ENCODE measurements around the gene HSPA6.
A peak's percentile ranks its signal among the peaks of the same experiment; 100 is the strongest.

The HSPA6 gene

GRCh38 chr1:161497961-161498360 is 26.4 kb upstream of the HSPA6 start:
- DNase-seq (ENCODE audit: low read depth): no peak
- TF ChIP-seq CTCF (conservative IDR thresholded peaks at IDR 0.05; ENCODE audit: control insufficient read depth, insufficient read depth, low read depth, low read length): no peak
- H3K4me3 ChIP-seq (ENCODE audit: control insufficient read depth, low read depth, low read length): no peak overlapping the region

DNA sequence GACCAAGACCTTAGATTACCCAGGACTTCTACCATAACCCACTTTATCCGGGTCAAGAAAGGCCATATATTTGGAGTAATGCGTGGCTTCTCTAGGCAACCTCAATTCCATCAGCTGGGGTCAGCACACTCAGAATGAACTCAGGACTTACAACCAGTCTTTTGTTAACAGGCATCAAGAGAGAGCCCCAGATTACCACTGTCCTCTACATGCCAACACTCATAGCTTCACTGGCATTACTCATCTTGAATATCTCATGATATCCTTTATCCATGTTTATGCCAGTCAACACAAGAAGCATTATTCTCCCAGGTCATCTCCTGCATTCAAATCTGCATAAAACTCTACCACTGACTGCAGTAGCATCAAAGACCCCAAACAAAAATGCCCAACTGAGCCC is 25.7 kb upstream of the HSPA6 start:
- H3K4me3 ChIP-seq (ENCODE audit: control insufficient read depth, low read depth, low read length): no peak overlapping the region
- no peak for TF ChIP-seq CTCF (conservative IDR thresholded peaks at IDR 0.05; ENCODE audit: control insufficient read depth, insufficient read depth, low read depth, low read length)

DNA sequence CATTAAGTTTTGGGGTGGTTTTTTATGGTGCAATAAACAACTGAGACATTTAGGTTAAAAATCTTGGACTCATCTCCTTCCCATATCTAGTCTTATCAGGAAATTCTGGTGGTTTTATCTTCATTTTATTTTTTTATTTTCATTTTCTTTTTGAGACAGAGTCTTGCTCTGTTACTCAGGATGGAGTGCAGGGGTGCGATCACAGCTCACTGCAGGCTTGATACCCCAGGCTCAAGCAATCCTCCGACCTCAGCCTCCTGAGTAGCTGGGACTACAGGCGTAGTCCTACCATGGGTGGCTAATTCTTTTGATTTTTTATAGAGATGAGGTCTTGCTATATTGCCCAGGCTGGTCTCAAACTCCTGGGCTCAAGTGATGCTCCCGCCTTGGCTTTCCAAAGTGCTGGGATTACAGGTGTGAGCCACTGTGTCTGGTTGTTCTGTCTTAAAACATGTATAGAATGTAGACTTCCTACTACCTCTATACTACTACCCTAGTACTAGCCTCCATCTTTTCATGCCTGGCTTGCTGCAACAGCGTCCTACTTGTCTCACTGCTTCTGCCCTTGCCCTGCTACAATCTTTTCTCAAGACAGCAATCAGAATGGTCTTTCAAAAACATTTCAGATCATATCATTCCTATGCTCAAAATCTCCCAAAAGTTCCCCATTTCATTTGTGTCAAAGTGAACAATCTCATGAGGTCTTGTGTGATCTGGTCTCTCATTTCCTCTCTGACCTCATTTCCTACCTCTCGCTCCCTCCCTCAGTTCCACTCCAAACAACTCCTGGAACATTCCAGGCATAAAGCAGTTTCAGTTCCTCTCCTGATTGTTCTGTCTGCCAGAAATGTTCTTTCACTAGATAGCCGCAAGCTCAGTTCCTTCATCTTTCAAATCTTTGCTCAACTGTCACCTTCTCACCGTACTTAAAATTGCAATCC is 25.0 kb upstream of the HSPA6 start:
- TF ChIP-seq CTCF (conservative IDR thresholded peaks at IDR 0.05; ENCODE audit: control insufficient read depth, insufficient read depth, low read depth, low read length): no peak
- no peak for DNase-seq (ENCODE audit: low read depth)
- H3K4me3 ChIP-seq (ENCODE audit: control insufficient read depth, low read depth, low read length): no peak overlapping the region

More for the DNA sequence above, 25.7 kb upstream of the HSPA6 start:
- DNase-seq (ENCODE audit: low read depth): no peak

GRCh38 chr1:161501234-161501633 is 23.1 kb upstream of the HSPA6 start:
- TF ChIP-seq CTCF (conservative IDR thresholded peaks at IDR 0.05; ENCODE audit: control insufficient read depth, insufficient read depth, low read depth, low read length): no peak
- DNase-seq (ENCODE audit: low read depth): no peak

DNA sequence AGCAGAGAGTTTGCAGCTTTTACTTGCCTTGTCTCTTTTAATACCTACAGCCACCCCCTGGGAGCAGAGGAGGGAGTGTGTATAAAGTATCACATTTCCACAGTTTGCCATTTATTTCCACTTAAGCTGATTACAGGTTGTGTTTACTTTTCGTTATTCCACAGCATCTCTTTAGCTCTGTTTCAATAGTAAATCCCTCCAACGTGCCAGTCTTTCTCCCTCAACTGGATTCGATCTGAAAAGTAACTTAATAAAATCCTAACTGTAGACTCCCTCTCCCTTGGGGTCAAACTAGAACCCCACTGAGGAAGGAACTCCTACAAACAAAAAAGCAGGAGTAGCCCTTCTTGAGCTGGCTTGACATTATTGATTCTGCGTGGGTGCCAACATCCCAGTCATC is 22.2 kb upstream of the HSPA6 start:
- H3K4me3 ChIP-seq (ENCODE audit: control insufficient read depth, low read depth, low read length): no peak overlapping the region
- DNase-seq (ENCODE audit: low read depth): no peak
- no peak for TF ChIP-seq CTCF (conservative IDR thresholded peaks at IDR 0.05; ENCODE audit: control insufficient read depth, insufficient read depth, low read depth, low read length)

More at GRCh38 chr1:161501234-161501633, 23.1 kb upstream of the HSPA6 start:
- no peak overlapping the region for H3K4me3 ChIP-seq (ENCODE audit: control insufficient read depth, low read depth, low read length)

DNA sequence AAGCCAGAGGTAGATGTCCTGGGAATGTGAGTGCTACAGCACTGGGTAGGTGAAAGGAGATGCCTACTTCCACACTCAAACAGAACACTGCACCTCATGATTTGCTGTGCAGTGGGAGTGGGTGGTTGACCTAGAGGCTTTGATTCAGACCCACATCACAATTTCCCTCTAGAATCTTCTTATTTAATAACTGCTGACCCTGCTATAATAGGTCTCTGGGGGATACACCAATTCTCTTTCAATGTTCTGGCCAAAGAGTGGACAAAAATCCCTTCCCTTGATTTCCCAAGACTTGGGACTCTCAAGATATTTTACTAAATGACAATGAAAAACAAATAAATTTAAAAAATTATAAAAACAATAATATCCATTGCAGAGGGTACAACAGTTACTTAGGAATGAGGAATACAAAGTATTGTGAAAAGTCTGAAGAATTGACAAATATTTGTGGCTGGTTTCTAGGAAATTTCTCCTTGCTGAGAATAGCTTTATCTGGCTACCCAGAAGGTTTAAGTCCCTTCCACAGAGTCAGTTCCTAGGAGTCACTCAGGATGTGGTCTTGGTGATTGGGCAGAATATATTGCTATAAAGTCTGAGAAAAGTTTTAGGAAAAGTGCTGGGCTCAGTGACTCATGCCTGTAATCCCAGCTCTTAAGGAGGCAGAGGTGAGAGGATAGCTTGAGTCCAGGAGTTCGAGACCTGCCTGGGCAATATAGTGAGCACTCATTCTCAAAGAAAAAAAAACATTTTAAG is 21.5 kb upstream of the HSPA6 start:
- DNase-seq (ENCODE audit: low read depth): peak; percentile 58
- H3K4me3 ChIP-seq (ENCODE audit: control insufficient read depth, low read depth, low read length): no peak overlapping the region
- no peak for TF ChIP-seq CTCF (conservative IDR thresholded peaks at IDR 0.05; ENCODE audit: control insufficient read depth, insufficient read depth, low read depth, low read length)

Data from fibroblast of mammary gland (primary cell).